Measurements from ENCODE around the gene CHRNB2.

DNA sequence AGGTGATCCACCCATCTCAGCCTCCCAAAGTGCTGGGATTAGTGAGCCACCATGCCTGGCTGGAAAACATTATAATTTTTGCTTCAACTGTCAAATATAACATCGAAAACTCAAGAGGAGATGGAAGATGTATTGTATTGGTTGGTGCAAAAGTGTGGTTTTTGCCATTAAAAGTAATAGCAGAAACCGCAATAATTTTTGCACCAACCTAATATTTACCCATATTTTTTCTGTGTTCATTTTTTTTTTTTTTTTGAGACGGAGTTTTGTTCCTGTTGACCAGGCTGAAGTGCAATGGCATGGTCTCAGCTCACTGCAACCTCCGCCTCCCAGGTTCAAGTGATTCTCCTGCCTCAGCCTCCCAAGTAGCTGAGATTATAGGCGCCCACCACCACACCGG is 38.3 kb upstream of the CHRNB2 start:
- TF ChIP-seq POLR2A (IDR thresholded peaks at IDR 0.05) = no peak
- no peak for TF ChIP-seq CTCF (IDR thresholded peaks at IDR 0.05)
